SK-N-SH (cell line): ENCODE results near the gene G3BP2.
"Not testable (repeated sequence)": the region's sequence is repeated elsewhere in the genome, so short reads cannot be mapped to it uniquely, and the experiment has no call there.

ENCODE experiments used
- CTCF ChIP-seq: fragments of 200-600 bp; sonication (generic); IDR thresholded peaks from 2 replicates; pipeline ENCODE4 v1.6.1; 2017; ENCODE audit warnings: antibody characterized with exemption, mild to moderate bottlenecking, moderate library complexity
- EP300 ChIP-seq, 2 experiments: IDR thresholded peaks; 2 replicates each; pipeline versions ENCODE4 v1.4.0 to v1.6.1; 2012; ENCODE audit warnings: borderline replicate concordance in 1 of 2, low read depth in 1 of 2, low read length in 1 of 2
- GABPA ChIP-seq: IDR thresholded peaks from 2 replicates; pipeline ENCODE4 v1.4.0; 2012; ENCODE audit warnings: low read depth, mild to moderate bottlenecking
- POLR2AphosphoS5 ChIP-seq: IDR thresholded peaks from 2 replicates; pipeline ENCODE4 v1.6.1; 2012; ENCODE audit warnings: low read depth, low read length

DNA sequence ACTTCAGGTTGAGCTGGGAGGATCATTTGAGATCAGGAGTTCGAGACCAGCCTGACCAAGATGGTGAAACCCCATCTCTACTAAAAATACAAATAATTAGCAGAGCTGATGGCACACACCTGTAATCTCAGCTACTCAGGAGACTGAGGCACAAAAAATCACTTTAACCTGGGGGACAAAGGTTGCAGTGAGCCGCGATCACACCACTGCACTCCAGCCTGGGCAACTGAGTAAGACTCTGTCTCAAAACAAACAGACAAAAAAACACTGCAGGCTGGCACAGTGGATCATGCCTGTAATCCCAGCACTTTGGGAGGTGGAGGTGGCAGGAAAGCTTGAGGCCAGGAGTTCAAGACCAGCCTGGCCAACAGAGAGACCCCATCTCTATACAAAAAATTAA lies 8.6 kb downstream of the G3BP2 start:
- not testable (repeated sequence) for TF ChIP-seq POLR2AphosphoS5; CTCF; EP300 (IDR thresholded peaks at IDR 0.05; ENCODE audit: borderline replicate concordance in 1 of 2, low read depth in 1 of 2, low read length in 1 of 2); GABPA
